Measurements from ENCODE around the gene CACNG4. TPM values are rescaled to one million over a fixed set of nuclear protein-coding genes. Genes with fewer than 3 reads are reported as not detected.

The CACNG4 gene
- total and polyA plus RNA-seq, 5 experiments from 2014 or later = not detected

- POLR2A ChIA-PET = no interaction called here
- DNase-seq = no peak
- no peaks in the 10 kb centered on the region for H3K27me3 Mint-ChIP-seq
- peaks cover 4 to 58% (median 46%) of the 10 kb centered on the region in 3 donors for H3K36me3 Mint-ChIP-seq
- H3K9me3 Mint-ChIP-seq = peaks cover 0 to 2% (median 0%) of the 10 kb centered on the region in 9 donors
- no peak overlapping the region for H3K27ac Mint-ChIP-seq
- no peak overlapping the region for H3K4me3 Mint-ChIP-seq
- no peak for ATAC-seq
- peaks cover 3 to 12% (median 7%) of the 10 kb centered on the region in 4 donors for H3K4me1 Mint-ChIP-seq
Measured at GRCh38 chr17:67076290-67076689, 111.8 kb downstream of the CACNG4 start.

GRCh38 chr17:67078292-67078691 lies 113.8 kb downstream of the CACNG4 start:
- H3K4me1 Mint-ChIP-seq = peaks cover 8 to 24% (median 17%) of the 10 kb centered on the region in 4 donors
- H3K36me3 Mint-ChIP-seq = peaks cover 4 to 46% (median 30%) of the 10 kb centered on the region in 3 donors
- H3K27ac Mint-ChIP-seq = no peak overlapping the region
- no peaks in the 10 kb centered on the region for H3K27me3 Mint-ChIP-seq
- DNase-seq (no peak), ATAC-seq (no peak)
- POLR2A ChIA-PET = no interaction called here
- H3K4me3 Mint-ChIP-seq = no peak overlapping the region
- no peaks in the 10 kb centered on the region for H3K9me3 Mint-ChIP-seq

GRCh38 chr17:67079491-67079890 lies 115.0 kb downstream of the CACNG4 start:
- ATAC-seq (no peak), DNase-seq (no peak)
- Mint-ChIP-seq H3K27me3 (no peaks in the 10 kb centered on the region), H3K9me3 (no peaks in the 10 kb centered on the region), H3K27ac (peak overlapping the region in 1 of 10 donors; percentile 19), H3K4me1 (peaks cover 8 to 28% (median 19%) of the 10 kb centered on the region in 4 donors), H3K4me3 (no peak overlapping the region), H3K36me3 (peaks cover 4 to 49% (median 25%) of the 10 kb centered on the region in 3 donors)
- POLR2A ChIA-PET = no interaction called here

GRCh38 chr17:67080804-67081203 lies 116.3 kb downstream of the CACNG4 start:
- Mint-ChIP-seq H3K9me3 (no peaks in the 10 kb centered on the region), H3K4me3 (no peak overlapping the region), H3K27me3 (no peaks in the 10 kb centered on the region), H3K4me1 (peaks cover 6 to 28% (median 19%) of the 10 kb centered on the region in 4 donors), H3K27ac (peak overlapping the region in 2 of 10 donors; percentile 8 to 25), H3K36me3 (peaks cover 0 to 54% (median 23%) of the 10 kb centered on the region in 3 donors)
- POLR2A ChIA-PET = no interaction called here
- ATAC-seq = no peak
- DNase-seq = no peak

- peak overlapping the region; percentile 23 to 90 (median 63) for H3K27ac Mint-ChIP-seq
- H3K9me3 Mint-ChIP-seq = no peaks in the 10 kb centered on the region
- H3K36me3 Mint-ChIP-seq = peaks cover 0 to 54% (median 22%) of the 10 kb centered on the region in 3 donors
- H3K27me3 Mint-ChIP-seq = no peaks in the 10 kb centered on the region
- H3K4me1 Mint-ChIP-seq = peaks cover 6 to 28% (median 19%) of the 10 kb centered on the region in 4 donors
- peak overlapping the region; percentile 8 to 68 (median 26) for H3K4me3 Mint-ChIP-seq
- POLR2A ChIA-PET = no interaction called here
- peak; percentile 80 to 92 for ATAC-seq
- DNase-seq = peak in 3 of 10 donors; percentile 42 to 67 (median 66)
Measured at GRCh38 chr17:67082107-67082506, 117.6 kb downstream of the CACNG4 start.

Other genes starting within 250 kb of the CACNG4 start
- gene CACNG5, start 129.6 kb upstream of the CACNG4 start, total RNA-seq = not detected
- gene CACNG5, start 129.6 kb upstream of the CACNG4 start, polyA plus RNA-seq = not detected
- gene CACNG1, start 79.8 kb downstream of the CACNG4 start, total RNA-seq = not detected
- not detected for gene CACNG1, start 79.8 kb downstream of the CACNG4 start, polyA plus RNA-seq